ENCODE results near the gene VPS8.

VPS8 gene

GRCh38 chr3:184822654-184823053 lies 10.7 kb downstream of the VPS8 start:
- TF ChIP-seq, protein P1, sequence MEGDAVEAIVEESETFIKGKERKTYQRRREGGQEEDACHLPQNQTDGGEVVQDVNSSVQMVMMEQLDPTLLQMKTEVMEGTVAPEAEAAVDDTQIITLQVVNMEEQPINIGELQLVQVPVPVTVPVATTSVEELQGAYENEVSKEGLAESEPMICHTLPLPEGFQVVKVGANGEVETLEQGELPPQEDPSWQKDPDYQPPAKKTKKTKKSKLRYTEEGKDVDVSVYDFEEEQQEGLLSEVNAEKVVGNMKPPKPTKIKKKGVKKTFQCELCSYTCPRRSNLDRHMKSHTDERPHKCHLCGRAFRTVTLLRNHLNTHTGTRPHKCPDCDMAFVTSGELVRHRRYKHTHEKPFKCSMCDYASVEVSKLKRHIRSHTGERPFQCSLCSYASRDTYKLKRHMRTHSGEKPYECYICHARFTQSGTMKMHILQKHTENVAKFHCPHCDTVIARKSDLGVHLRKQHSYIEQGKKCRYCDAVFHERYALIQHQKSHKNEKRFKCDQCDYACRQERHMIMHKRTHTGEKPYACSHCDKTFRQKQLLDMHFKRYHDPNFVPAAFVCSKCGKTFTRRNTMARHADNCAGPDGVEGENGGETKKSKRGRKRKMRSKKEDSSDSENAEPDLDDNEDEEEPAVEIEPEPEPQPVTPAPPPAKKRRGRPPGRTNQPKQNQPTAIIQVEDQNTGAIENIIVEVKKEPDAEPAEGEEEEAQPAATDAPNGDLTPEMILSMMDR (IDR thresholded peaks at IDR 0.05; ENCODE audit: low read depth, low read length): no peak
- no peak for DNase-seq (ENCODE audit: extremely low read depth, low read depth)

DNA sequence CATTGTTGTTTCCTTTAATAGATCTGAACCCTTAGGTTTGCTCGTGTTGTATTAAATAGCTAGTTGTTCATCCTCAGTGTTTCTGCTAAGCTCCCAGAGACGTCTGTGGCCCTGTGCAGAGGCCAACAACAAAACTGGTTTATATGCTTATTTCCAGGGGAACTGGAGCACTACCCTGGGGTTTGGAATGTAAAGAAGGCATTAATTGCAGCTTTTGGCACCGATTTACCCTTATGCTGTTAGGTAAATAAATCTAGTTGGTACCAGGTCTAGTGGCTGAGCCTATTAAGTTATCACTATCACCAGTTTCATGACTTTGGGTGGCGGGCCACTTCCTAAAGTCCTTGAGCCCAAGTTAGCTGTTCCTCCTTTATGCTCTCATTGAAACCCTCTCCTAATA lies 12.0 kb downstream of the VPS8 start:
- TF ChIP-seq, protein P1 (IDR thresholded peaks at IDR 0.05; ENCODE audit: low read depth, low read length): no peak
- DNase-seq (ENCODE audit: extremely low read depth, low read depth): no peak

- TF ChIP-seq, protein P1 (IDR thresholded peaks at IDR 0.05; ENCODE audit: low read depth, low read length): no peak
- no peak for DNase-seq (ENCODE audit: extremely low read depth, low read depth)
Measured at GRCh38 chr3:184825121-184825820, 13.3 kb downstream of the VPS8 start.

- TF ChIP-seq, protein P1 (IDR thresholded peaks at IDR 0.05; ENCODE audit: low read depth, low read length): no peak
Measured at GRCh38 chr3:184827572-184827971, 15.6 kb downstream of the VPS8 start.

DNA sequence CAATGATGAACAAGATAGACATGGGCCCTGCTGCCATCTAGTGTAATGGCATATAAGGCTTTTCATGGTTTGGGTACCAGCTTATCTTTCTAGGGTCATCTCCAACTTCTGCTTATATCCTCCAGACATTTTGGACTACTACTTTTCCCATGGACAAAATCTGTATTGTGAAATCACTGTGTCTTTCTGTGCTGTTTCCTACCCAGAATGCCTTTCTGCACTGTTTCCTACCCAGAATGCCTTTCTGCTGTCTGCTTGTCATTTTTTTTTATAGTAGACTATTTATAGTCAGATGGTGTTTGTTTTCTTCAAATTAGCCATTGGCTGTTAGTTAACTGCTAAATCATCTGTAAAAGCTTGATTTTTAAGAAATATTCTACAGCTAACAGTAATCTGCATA lies 20.1 kb downstream of the VPS8 start:
- no peak for DNase-seq (ENCODE audit: extremely low read depth, low read depth)
- TF ChIP-seq, protein P1 (IDR thresholded peaks at IDR 0.05; ENCODE audit: low read depth, low read length): no peak

More at GRCh38 chr3:184827572-184827971, 15.6 kb downstream of the VPS8 start:
- DNase-seq (ENCODE audit: extremely low read depth, low read depth): no peak

DNA sequence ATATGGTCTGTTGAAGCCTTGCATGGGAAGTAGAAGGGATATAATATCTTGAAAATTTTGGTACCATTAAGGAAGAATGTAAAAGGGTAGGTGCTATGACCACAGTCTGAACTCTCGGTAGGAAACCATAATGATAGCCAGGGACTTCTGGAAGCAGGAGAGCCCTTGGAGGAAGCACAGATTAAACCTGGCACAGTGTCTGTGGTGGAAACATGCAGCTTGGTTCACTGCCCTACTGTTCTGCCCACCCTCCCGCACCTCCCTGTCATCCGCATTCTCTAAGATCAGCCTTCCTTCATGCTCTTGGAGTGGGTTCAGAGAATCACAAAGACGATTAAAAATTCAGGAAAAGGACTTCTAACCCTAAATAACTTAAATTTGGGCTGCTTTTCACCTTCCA lies 20.9 kb downstream of the VPS8 start:
- no peak for DNase-seq (ENCODE audit: extremely low read depth, low read depth)
- TF ChIP-seq, protein P1 (IDR thresholded peaks at IDR 0.05; ENCODE audit: low read depth, low read length): no peak

DNA sequence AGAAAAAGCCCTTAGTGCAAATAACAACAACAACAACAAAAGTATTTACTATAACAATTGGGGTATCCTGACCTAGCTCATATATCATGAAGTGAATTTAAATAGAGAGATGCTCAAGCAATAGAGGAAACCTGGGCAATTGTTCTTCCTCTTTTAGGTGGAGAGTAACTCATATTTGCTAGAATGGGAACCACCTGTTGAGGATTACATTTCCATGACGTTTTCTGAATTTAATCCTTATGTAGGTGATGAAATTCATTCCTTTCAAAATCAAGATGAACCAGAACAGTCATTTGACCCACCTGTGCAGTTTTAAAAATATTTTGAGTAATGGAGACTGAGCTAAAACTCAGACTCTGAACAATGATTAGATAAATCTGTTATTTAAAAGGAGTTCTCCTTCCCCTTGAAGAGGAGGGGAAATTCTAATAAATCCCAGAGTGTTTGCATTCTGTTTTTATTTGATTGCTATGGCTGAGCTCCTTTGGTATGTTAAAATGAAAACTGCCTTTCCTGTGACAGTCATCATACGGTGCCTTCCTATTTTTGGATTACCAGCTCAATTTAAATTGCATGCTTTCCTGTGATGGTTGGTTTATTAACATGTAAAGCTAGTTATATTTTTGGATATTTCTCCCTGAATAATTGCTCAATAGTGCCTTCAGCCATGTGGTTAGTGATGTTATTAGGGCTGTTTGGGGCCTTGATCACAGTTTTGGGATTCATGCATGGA lies 24.3 kb downstream of the VPS8 start:
- TF ChIP-seq, protein P1 (IDR thresholded peaks at IDR 0.05; ENCODE audit: low read depth, low read length): no peak
- DNase-seq (ENCODE audit: extremely low read depth, low read depth): peak; percentile 35
